K562 (cell line): ENCODE data around the gene SND1. TPM values are rescaled to one million over a fixed set of nuclear protein-coding genes. Genes with fewer than 3 reads are reported as not detected.
A peak's percentile ranks its signal among the peaks of the same experiment; 100 is the strongest.

Source experiments
- ADNP ChIP-seq: fragments of 200-800 bp; sonication (Bioruptor generic); IDR thresholded peaks from 2 replicates; pipeline ENCODE4 v1.6.1; 2016; ENCODE audit warnings: missing genetic modification characterization, missing compliant biosample characterization
- DACH1 ChIP-seq: fragments of 450-650 bp; IDR thresholded peaks from 2 replicates; pipeline ENCODE4 v1.6.1; 2018; ENCODE audit not compliant: partially characterized antibody
- ETV1 ChIP-seq: fragments of 450-650 bp; conservative IDR thresholded peaks from 2 replicates; pipeline ENCODE4 v1.6.1; 2016; ENCODE audit warnings: missing genetic modification characterization, control low read depth, low read depth, missing compliant biosample characterization
- RFX7 ChIP-seq: fragments of 250-450 bp; sonication (Bioruptor Pico); IDR thresholded peaks from 2 replicates; pipeline ENCODE4 v1.5.1; 2021; ENCODE audit warnings: mild to moderate bottlenecking
- SAFB2 ChIP-seq: fragments of 200-400 bp; formaldehyde crosslinking; IDR thresholded peaks from 2 replicates; pipeline ENCODE4 v1.6.1; 2018; ENCODE audit warnings: borderline replicate concordance, low read length, low read depth, moderate library complexity; ENCODE audit not compliant: severe bottlenecking
- polyA plus RNA-seq, 8 experiments: library from polyadenylated mRNA; depleted of rRNA in 4 of 8; stranded (reverse) in 5 of 8; unstranded in 3 of 8; fragments of >200 nt; fragmentation: Nextera tagmentation in 2 of 8; fragmentation: Illumina TruSeq in 1 of 8; extraction: Ambion mirVana in 2 of 8; extraction: Trizol in 1 of 8; gene quantifications; 2 replicates each; pipeline versions ENCODE4 v1.2.1 to v1.2.3, GENCODE V29; 2011 to 2014; ENCODE audit warnings: inconsistent platforms in 1 of 8, missing spikeins in 1 of 8
- total RNA-seq, 7 experiments: library from RNA; depleted of rRNA in 6 of 7; stranded (reverse); fragments of >200 nt in 6 of 7; fragmentation: Illumina TruSeq in 2 of 7; extraction: Trizol in 2 of 7; gene quantifications; 2 replicates each; pipeline versions ENCODE4 v1.2.1 to v1.2.3, GENCODE V29; 2011 to 2021; ENCODE audit warnings: low replicate concordance in 1 of 7
- TF ChIP-seq, protein P1 (sequence below), 2 experiments: fragments of 450-650 bp; IDR thresholded peaks; 2 replicates each; pipeline ENCODE4 v1.6.1; 2016; ENCODE audit warnings: mild to moderate bottlenecking in 2 of 2, borderline replicate concordance in 1 of 2, low read depth in 1 of 2, moderate library complexity in 1 of 2
- TF ChIP-seq, protein P2 (sequence below): IDR thresholded peaks from 3 replicates; pipeline ENCODE4 v1.6.1; 2011; ENCODE audit warnings: borderline replicate concordance, mild to moderate bottlenecking, moderate library complexity; ENCODE audit not compliant: insufficient read length; ENCODE audit errors: extremely low read depth
- TF ChIP-seq, protein P3 (sequence below): sonication (generic); formaldehyde crosslinking; IDR thresholded peaks from 2 replicates; pipeline ENCODE4 v1.8.0; 2022; ENCODE audit warnings: missing genetic modification reagents, mild to moderate bottlenecking, borderline replicate concordance
- TF ChIP-seq, protein P4 (sequence below): sonication (generic); formaldehyde crosslinking; IDR thresholded peaks from 2 replicates; pipeline ENCODE4 v1.8.0; 2023; ENCODE audit warnings: mild to moderate bottlenecking, missing genetic modification reagents

Gene SND1
- total and polyA plus RNA-seq, 9 of the 15 experiments (the other 6 are each of a cell fraction or from before 2014, with no cell fraction given), result 46.5 to 307 (median 191) TPM

DNA sequence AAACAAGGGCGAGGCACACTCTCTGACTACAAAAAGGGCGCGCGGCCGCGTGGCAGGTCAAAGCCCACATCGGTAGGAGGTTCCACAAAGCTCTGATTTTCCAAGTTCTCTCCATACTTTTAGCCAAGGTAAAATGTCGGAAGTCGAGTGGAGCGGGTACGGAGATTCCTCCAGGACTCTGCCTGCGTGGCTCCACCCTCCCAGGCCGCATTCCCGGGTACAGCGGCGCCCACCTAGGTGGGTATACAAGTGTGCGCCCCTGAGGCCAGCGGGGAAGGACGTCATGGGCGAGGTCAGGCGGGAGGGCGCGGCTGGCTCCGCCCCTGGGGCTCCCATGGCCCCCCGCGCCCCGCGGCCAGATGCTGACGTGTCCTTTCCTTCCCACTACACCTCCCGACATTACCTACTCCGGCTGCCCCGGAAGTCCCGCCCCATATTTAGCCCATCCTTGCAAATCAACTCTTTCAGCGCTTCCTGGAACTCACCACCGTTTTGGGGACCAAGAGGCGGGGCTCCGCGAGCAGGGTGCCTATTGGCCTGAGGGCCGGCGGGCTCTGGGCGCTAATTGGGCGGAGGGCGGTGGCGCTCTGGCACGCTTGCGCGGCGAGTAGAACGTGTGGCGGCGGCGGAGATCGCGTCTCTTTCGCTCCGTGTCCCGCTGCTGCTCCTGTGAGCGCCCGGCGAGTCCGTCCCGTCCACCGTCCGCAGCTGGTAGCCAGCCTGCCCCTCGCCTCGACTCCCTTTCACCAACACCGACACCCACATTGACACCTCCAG is at the start of gene SND1 (continued):
- TF ChIP-seq, protein P1, sequence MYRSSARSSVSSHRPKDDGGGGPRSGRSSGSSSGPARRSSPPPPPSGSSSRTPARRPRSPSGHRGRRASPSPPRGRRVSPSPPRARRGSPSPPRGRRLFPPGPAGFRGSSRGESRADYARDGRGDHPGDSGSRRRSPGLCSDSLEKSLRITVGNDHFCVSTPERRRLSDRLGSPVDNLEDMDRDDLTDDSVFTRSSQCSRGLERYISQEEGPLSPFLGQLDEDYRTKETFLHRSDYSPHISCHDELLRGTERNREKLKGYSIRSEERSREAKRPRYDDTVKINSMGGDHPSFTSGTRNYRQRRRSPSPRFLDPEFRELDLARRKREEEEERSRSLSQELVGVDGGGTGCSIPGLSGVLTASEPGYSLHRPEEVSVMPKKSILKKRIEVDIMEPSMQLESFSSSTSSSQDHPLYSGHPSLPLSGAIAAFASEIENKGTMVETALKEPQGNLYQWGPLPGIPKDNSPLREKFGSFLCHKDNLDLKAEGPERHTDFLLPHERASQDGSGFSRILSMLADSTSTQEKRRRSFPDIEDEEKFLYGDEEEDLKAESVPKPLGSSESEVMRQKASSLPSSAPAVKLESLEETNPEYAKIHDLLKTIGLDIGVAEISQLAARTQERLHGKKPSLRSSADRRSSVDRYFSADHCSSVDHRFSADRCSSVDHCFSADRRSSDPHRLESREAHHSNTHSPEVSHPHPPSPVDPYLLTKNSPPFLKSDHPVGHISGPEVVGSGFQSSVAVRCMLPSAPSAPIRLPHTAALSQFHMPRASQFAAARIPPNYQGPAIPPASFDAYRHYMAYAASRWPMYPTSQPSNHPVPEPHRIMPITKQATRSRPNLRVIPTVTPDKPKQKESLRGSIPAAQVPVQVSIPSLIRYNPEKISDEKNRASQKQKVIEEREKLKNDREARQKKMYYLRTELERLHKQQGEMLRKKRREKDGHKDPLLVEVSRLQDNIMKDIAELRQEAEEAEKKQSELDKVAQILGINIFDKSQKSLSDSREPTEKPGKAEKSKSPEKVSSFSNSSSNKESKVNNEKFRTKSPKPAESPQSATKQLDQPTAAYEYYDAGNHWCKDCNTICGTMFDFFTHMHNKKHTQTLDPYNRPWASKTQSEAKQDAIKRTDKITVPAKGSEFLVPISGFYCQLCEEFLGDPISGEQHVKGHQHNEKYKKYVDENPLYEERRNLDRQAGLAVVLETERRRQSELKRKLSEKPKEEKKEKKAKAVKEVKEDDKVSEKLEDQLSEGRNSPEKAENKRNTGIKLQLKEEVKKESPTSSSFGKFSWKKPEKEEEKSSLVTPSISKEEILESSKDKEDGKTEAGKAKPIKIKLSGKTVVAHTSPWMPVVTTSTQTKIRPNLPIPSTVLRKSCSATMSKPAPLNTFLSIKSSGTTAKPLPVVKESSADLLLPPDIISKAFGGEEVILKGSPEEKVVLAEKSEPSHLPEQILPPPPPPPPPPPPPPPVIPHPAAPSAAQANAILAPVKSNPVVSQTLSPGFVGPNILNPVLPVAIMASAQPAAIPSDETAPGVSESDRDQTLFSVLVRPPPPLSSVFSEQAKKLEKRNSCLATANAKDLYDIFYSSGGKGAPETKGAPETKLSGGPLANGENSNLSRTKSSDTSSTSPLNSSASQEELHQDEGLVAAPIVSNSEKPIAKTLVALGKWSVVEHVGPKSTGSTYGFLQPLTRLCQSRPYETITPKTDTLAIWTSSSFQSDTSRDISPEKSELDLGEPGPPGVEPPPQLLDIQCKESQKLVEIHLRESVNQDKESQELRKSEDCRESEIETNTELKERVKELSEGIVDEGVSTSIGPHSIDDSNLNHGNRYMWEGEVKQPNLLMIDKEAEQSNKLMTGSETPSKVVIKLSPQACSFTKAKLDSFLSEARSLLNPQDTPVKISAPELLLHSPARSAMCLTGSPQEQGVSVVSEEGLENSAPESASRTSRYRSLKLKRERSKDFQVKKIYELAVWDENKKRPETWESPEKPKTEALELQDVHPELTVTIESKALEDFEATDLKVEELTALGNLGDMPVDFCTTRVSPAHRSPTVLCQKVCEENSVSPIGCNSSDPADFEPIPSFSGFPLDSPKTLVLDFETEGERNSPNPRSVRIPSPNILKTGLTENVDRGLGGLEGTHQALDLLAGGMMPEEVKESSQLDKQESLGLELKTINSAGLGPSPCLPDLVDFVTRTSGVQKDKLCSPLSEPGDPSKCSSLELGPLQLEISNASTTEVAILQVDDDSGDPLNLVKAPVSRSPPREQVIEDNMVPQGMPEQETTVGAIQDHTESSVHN (IDR thresholded peaks at IDR 0.05; ENCODE audit: borderline replicate concordance in 1 of 2, low read depth in 1 of 2), result peak in 1 of 2 experiments; percentile 43; a peak in 1 of 4 replicates
- TF ChIP-seq ETV1 (tag), result no peak; the same call in 1 of the 2 replicates
- no peak for TF ChIP-seq ADNP (tag)
- TF ChIP-seq, protein P2, sequence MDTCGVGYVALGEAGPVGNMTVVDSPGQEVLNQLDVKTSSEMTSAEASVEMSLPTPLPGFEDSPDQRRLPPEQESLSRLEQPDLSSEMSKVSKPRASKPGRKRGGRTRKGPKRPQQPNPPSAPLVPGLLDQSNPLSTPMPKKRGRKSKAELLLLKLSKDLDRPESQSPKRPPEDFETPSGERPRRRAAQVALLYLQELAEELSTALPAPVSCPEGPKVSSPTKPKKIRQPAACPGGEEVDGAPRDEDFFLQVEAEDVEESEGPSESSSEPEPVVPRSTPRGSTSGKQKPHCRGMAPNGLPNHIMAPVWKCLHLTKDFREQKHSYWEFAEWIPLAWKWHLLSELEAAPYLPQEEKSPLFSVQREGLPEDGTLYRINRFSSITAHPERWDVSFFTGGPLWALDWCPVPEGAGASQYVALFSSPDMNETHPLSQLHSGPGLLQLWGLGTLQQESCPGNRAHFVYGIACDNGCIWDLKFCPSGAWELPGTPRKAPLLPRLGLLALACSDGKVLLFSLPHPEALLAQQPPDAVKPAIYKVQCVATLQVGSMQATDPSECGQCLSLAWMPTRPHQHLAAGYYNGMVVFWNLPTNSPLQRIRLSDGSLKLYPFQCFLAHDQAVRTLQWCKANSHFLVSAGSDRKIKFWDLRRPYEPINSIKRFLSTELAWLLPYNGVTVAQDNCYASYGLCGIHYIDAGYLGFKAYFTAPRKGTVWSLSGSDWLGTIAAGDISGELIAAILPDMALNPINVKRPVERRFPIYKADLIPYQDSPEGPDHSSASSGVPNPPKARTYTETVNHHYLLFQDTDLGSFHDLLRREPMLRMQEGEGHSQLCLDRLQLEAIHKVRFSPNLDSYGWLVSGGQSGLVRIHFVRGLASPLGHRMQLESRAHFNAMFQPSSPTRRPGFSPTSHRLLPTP, result no peak
- TF ChIP-seq SAFB2, result no peak
- no peak for TF ChIP-seq RFX7 (CRISPR knock-in tag)
- no peak for TF ChIP-seq DACH1
- TF ChIP-seq, protein P3, sequence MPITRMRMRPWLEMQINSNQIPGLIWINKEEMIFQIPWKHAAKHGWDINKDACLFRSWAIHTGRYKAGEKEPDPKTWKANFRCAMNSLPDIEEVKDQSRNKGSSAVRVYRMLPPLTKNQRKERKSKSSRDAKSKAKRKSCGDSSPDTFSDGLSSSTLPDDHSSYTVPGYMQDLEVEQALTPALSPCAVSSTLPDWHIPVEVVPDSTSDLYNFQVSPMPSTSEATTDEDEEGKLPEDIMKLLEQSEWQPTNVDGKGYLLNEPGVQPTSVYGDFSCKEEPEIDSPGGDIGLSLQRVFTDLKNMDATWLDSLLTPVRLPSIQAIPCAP, result no peak
- TF ChIP-seq, protein P4, sequence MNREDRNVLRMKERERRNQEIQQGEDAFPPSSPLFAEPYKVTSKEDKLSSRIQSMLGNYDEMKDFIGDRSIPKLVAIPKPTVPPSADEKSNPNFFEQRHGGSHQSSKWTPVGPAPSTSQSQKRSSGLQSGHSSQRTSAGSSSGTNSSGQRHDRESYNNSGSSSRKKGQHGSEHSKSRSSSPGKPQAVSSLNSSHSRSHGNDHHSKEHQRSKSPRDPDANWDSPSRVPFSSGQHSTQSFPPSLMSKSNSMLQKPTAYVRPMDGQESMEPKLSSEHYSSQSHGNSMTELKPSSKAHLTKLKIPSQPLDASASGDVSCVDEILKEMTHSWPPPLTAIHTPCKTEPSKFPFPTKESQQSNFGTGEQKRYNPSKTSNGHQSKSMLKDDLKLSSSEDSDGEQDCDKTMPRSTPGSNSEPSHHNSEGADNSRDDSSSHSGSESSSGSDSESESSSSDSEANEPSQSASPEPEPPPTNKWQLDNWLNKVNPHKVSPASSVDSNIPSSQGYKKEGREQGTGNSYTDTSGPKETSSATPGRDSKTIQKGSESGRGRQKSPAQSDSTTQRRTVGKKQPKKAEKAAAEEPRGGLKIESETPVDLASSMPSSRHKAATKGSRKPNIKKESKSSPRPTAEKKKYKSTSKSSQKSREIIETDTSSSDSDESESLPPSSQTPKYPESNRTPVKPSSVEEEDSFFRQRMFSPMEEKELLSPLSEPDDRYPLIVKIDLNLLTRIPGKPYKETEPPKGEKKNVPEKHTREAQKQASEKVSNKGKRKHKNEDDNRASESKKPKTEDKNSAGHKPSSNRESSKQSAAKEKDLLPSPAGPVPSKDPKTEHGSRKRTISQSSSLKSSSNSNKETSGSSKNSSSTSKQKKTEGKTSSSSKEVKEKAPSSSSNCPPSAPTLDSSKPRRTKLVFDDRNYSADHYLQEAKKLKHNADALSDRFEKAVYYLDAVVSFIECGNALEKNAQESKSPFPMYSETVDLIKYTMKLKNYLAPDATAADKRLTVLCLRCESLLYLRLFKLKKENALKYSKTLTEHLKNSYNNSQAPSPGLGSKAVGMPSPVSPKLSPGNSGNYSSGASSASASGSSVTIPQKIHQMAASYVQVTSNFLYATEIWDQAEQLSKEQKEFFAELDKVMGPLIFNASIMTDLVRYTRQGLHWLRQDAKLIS (CRISPR knock-in tag), result peak; percentile 97
